GM19468 (cell line): ENCODE results near the gene GRK5.

Experiments
- ATAC-seq: cut with Tn5 transposase; IDR thresholded peaks from one replicate; pipeline ENCODE4 v1.9.1; 2021; ENCODE audit warnings: mild to moderate bottlenecking, moderate library complexity, moderate number of reproducible peaks; ENCODE audit not compliant: unreplicated experiment; ENCODE audit errors: extremely low read depth

The GRK5 gene

GRCh38 chr10:119393845-119394244, 186.5 kb downstream of the GRK5 start:
- no peak for ATAC-seq

DNA sequence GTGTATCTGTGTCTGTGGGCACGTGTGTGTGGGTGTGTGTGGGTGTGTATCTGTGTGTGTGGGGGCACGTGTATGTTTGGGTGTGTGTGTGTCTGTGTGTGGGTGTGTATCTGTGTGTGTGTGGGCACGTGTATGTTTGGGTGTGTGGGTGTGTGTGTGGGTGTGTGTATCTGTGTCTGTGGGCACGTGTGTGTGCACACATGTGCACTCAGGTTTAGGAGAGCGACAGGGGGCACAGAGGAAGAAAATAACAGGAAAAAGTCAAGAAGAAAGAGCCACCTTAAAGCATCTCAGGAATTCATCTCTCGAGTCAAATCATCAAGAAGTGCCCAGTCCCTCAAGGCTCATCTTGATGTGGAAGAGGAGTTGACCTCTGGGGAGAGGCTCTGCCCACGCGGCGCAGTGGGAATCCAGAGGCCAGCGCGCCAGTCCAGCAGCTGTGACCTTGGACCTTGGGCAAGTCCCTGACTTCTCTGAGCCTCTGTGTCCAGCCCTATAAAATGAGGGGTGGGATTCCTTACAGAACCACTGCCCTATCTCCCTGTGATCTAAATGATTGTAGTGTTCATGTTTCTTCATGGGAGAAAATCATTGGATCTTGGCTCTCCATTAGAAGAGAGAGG, 187.4 kb downstream of the GRK5 start:
- no peak for ATAC-seq

GRCh38 chr10:119395280-119396007, 188.1 kb downstream of the GRK5 start:
- no peak for ATAC-seq

DNA sequence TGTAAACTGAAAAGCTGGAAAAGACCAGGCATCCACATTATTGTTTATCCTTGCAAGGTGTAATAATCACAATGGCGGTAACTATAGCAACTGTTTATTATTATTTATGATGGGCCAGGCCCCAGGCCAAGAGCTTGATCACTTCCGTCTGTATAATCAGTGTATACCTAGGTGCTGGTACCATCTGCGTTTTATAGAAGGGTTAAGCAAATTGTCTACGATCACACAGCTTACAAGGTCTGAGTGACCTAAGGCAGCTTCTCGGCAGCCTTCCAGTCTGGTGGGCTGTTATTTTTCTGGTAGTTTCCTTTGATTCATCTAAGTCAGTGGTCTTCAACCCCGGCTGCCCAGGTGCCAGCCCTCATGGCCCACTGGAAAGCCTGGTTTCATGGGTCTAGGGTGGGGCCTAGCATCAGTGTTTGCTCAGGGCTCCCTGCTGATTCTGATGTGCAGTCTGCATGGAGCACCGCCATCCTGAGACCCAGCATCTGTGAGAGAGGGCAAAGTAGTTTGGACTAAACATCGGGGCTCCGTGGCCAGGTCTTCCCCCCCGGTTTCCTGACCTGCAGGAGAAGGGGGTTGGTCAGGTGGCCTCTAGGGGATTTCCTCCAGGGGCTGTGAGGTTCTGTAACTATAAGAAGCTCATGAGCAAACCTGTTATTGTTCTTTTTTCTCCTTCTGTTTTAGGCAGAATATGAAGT, 188.8 kb downstream of the GRK5 start:
- ATAC-seq, result no peak

DNA sequence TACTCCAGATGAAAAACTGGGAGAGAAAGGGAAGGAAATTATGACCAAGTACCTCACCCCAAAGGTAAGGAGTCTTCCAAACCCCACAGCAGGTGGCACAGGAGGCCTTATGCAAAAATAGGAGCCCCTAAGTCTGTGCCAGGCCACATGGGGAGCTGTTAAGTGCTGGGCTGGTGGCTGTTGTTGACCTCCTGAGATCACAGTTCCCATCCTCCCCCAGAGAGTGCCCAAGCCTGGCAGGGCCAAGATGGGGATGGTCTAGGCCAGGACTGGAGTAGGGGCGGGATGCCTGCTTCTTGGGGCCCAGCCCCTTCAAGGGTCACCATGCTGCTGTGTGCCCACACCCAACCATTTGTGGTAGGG, 189.3 kb downstream of the GRK5 start:
- no peak for ATAC-seq

DNA sequence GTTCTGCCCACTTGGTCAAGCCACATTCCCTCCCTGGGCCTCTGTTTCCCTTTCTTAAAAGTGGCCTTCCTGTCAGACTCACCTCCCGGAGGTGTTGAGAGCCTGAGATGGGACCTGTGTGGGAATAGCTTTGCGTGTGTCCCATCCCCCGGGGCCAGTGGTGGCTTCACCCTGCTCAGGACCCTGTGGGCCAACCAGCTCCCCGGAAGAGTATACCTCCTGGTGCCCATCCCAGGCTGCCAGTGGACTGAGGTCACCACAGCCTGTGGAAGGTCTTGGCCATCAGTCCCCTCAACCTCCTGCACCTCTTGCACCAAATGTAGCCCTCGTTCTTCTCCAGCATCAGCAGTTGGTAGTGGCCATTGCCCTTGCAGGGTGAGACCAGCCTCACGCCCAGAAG, 190.0 kb downstream of the GRK5 start:
- no peak for ATAC-seq

DNA sequence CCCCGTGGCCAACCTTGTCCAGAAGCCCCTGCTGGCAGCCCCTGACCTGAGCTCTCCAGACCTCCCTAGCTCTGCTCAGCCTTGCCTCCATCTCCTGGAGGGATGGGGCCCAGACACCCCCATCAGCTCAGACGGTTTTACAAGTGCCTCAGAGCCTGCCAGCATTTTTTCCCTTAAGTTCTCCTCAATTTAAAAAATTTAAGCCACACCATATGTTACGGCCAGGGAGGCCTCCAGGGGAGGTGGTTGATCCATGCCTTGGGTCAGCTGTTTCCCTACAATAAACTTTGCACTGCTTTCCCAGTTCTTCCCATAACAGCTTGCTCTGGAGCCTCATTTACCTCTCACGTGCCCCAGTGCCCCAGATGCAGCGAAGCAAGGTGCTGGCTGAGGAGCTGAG, 191.6 kb downstream of the GRK5 start:
- ATAC-seq, result no peak

DNA sequence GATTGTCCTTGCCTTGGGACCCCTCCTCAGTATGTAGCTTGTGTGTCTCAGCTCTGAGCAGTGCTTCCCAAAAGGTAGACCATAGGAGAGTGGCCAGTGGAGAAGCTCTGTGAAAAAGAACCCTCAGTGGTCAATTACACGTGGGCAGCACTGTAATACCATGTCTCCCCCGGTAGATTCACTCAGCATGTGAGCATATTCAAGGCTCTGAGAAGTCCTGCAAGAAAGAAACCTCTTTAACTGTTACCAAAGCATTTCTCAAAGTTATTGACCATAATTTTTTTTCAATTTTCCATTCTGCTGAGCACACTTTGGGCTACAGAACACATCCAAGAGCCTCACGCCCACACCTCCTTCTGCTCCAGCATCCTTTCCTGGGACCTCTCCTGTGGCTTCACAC, 192.1 kb downstream of the GRK5 start:
- ATAC-seq, result no peak

DNA sequence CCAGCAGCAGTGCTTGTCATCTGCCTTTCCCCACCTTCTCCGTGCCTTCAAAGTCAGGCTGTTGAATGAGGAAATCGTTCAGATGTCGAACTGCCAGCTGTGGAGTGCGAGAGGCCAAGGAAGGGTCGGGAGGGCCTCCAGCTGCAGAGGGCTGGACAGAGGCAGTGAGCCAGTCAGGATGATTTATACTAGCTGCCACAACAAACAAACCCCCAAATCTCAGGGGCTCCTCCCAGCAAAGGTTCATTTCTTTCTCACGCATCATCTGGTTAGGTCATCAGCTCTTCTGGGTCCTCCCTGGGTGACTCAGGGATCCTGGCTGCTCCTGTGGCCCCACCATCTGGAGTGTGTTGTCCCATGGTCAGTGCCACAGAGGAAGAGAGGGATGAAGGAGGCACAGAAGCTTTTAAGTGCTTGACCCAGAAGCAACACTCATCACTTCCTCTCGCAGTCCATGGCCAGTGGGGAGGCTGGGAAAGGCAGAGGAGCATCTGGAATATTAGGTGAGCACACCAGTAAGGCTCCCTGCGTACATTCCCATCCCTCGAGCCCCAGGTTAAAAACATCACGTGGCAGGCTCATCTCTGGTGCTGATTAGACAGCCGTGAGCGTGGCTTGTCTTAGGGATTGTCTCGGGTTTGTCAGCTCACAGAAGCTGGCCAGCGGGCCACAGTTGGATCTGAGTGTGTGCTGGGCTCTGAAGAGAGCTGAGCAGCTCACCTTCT, 194.5 kb downstream of the GRK5 start:
- no peak for ATAC-seq

- ATAC-seq, result no peak
Measured at GRCh38 chr10:119403921-119404320, 196.6 kb downstream of the GRK5 start.

- ATAC-seq, result no peak
Measured at GRCh38 chr10:119404719-119405519, 197.5 kb downstream of the GRK5 start.

DNA sequence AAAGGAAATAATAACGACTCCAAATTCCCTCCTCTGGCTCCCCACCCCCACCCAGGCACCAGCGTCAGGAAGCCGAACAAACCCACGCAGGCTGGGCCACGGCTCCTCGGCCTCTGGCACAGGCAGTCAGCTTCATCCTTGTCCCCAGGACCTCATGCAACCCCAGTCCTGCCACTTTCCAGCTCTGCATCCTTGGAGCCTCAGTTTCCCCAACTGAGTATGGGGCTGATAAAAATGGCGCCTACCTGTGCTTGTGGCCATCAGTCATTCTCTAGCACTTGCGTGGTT, 198.1 kb downstream of the GRK5 start:
- ATAC-seq, result no peak

GRCh38 chr10:119406137-119406536, 198.8 kb downstream of the GRK5 start:
- ATAC-seq, result no peak

DNA sequence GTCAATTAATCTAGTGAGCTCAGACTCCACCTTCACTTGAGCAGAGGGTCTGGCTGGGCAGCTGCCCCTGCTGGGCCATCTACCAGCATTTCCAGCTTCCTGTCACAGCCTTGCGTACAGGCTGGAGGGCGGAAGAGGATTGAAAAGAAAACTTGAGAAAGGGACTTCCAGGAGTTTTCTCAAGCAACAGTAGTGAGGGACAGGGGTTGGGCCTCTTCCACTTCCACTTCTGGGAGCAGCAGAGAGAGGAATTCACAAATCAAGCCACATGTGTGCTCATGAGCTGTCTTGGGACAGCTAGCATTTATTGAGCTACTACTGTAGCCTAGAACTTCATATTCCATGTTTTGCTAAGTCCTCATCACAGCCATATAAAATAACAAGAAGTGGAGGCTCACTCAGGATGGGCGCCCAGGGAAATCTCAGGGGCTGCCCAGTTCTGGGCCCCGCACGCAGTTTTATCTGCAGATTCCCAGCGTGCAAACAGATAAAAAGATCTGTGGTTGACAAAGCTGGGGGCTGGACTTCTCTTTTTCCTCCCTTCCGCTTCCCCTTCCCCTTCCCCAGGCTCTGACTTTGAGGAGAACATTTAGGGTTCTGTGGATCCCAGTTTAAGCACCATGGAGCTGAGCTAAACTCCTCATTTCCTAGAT, 199.4 kb downstream of the GRK5 start:
- no peak for ATAC-seq

GRCh38 chr10:119407254-119407777, 199.9 kb downstream of the GRK5 start:
- no peak for ATAC-seq

DNA sequence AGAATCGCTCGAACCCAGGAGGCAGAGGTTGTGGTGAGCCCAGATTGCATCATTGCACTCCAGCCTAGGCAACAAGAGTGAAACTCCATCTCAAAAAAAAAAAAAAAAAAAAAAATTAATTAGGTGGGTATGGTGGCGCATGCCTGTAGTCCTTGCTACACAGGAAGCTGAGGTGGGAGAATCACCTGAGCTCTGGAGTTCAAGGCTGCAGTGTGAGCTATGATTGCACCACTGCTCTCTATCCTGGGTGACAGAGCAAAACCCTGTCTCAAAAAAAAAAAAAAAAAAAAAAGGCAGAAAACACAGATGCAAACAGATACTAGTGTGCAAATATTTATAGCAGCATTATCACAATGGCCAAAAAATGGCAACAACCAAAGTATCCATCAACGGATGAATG, 200.7 kb downstream of the GRK5 start:
- no peak for ATAC-seq

DNA sequence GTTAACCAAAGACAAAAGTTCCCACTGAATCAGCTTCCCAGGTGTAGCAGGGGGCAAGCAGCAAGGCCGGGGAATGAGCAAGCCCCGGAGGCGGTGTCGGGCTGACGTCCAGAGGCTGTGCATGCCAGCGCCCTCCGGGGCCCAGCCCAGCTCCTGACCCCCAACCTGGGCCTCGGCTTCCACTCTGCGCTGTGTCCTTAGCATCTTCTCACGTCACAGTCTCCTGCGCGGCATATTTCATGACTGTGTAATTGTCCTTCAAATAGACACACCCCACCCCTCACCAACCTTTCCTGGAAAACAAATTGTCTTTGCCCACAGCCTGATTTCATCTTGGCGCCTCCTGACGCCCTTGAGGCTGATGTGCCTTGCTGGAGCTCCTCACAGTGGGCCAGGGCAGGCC, 201.6 kb downstream of the GRK5 start:
- ATAC-seq, result no peak

- no peak for ATAC-seq
Measured at GRCh38 chr10:119409385-119409784, 202.0 kb downstream of the GRK5 start.

- ATAC-seq, result no peak
Measured at GRCh38 chr10:119409906-119410305, 202.5 kb downstream of the GRK5 start.
